HepG2 (cell line): ENCODE results near the gene GSAP. TPM values are rescaled to one million over a fixed set of nuclear protein-coding genes. Genes with fewer than 3 reads are reported as not detected.

Experiments
- ATAC-seq: fragments of 200-7000 bp; cut with Tn5 transposase; 3 replicates; pipeline ENCODE4 v1.9.1; 2020; ENCODE audit warnings: mild to moderate bottlenecking, moderate library complexity
- BruUV-seq: library from RNA; stranded (reverse); fragments of 400-500 nt; replicated peaks from 2 replicates; lab custom pipeline; 2021; lab: Mats Ljungman, UMichigan
- CTCF ChIA-PET: fragments of 300-600 bp; formaldehyde crosslinking; extraction: SDS; loops from one replicate; lab custom pipeline; 2021; ENCODE audit warnings: low total read pairs, inconsistent platforms, low intra/inter-chr PET ratio; lab: Yijun Ruan, JAX
- POLR2A ChIA-PET: fragments of 350-600 bp; sonication (Branson Sonifier 250); formaldehyde crosslinking; loops from one replicate; lab custom pipeline; 2020; ENCODE audit warnings: antibody characterized with exemption, inconsistent platforms; lab: Yijun Ruan, JAX
- DNase-seq: peaks from one replicate; pipeline ENCODE4 v3.0.0-alpha.2; 2015; ENCODE audit warnings: low spot score
- FAIRE-seq: peaks from 3 replicates; lab custom pipeline; 2011; peaks lifted over from hg19 to GRCh38; lab: Jason Lieb, UNC
- H2AFZ ChIP-seq: one replicate; pipeline ENCODE4 v1.6.1; 2011; ENCODE audit warnings: low read length, inconsistent platforms
- H3K27ac ChIP-seq: fragments of 300-600 bp; 3 replicates; pipeline ENCODE4 v1.8.0; 2011; ENCODE audit warnings: mixed run types, mild to moderate bottlenecking, mixed read lengths, low read length, inconsistent platforms; ENCODE audit not compliant: insufficient read depth; ENCODE audit errors: extremely low read length
- H3K27me3 ChIP-seq, 2 experiments: fragments of 200-600 bp in 1 of 2; 2 replicates in 1 of 2; 3 replicates in 1 of 2; pipeline versions ENCODE4 v1.6.0 to v1.8.0; 2011; ENCODE audit warnings: low read length in 2 of 2, mild to moderate bottlenecking in 2 of 2, moderate library complexity in 2 of 2, inconsistent platforms in 1 of 2; ENCODE audit not compliant: insufficient read depth in 2 of 2, control insufficient read depth in 1 of 2
- H3K36me3 ChIP-seq, 2 experiments: fragments of 200-600 bp in 1 of 2; replicated peaks in 1 of 2; 2 replicates in 1 of 2; 3 replicates in 1 of 2; pipeline versions ENCODE4 v1.5.1 to v1.8.0; 2011; ENCODE audit warnings: low read length in 2 of 2, inconsistent platforms in 1 of 2; ENCODE audit not compliant: insufficient read depth in 2 of 2, control insufficient read depth in 1 of 2
- H3K4me1 ChIP-seq: 2 replicates; pipeline ENCODE4 v1.5.1; 2012; ENCODE audit warnings: low read length, inconsistent platforms; ENCODE audit not compliant: insufficient read depth
- H3K4me2 ChIP-seq: 2 replicates; pipeline ENCODE4 v1.6.0; 2011; ENCODE audit warnings: low read depth, low read length, inconsistent platforms
- H3K4me3 ChIP-seq, 3 experiments: fragments of 200-600 bp in 1 of 3; sonication (generic), shearing (Covaris generic) in 1 of 3; replicated peaks in 1 of 3; 2 replicates each; pipeline ENCODE4 v1.5.1; 2011 to 2016; ENCODE audit warnings: low read length in 3 of 3, inconsistent platforms in 2 of 3, low read depth in 2 of 3, mild to moderate bottlenecking in 2 of 3, control low read depth in 1 of 3, mixed read lengths in 1 of 3; ENCODE audit not compliant: insufficient read depth in 1 of 3
- H3K79me2 ChIP-seq: one replicate; pipeline ENCODE4 v1.6.1; 2011; ENCODE audit warnings: low read length, inconsistent platforms; ENCODE audit not compliant: insufficient read depth
- H3K9ac ChIP-seq: 2 replicates; pipeline ENCODE4 v1.6.0; 2011; ENCODE audit warnings: mild to moderate bottlenecking, low read depth, low read length, inconsistent platforms; ENCODE audit not compliant: insufficient read depth
- H3K9me3 ChIP-seq: 2 replicates; pipeline ENCODE4 v1.5.1; 2012; ENCODE audit warnings: mild to moderate bottlenecking, low read length
- H4K20me1 ChIP-seq: 2 replicates; pipeline ENCODE4 v1.6.0; 2011; ENCODE audit warnings: inconsistent platforms, mild to moderate bottlenecking, low read length, moderate library complexity; ENCODE audit not compliant: insufficient read depth
- ATM ChIP-seq: fragments of 450-650 bp; IDR thresholded peaks from 2 replicates; pipeline ENCODE4 v1.7.1; 2017; ENCODE audit warnings: mild to moderate bottlenecking, borderline replicate concordance
- CAMTA2 ChIP-seq: sonication (generic); formaldehyde crosslinking; IDR thresholded peaks from 2 replicates; pipeline ENCODE4 v1.4.0; 2020; ENCODE audit warnings: mild to moderate bottlenecking, missing genetic modification reagents, borderline replicate concordance
- GFI1 ChIP-seq: sonication (generic); formaldehyde crosslinking; IDR thresholded peaks from 2 replicates; pipeline ENCODE4 v1.5.0; 2020; ENCODE audit warnings: missing genetic modification reagents, mild to moderate bottlenecking, borderline replicate concordance
- PTBP1 ChIP-seq: fragments of 200-400 bp; formaldehyde crosslinking; IDR thresholded peaks from 2 replicates; pipeline ENCODE4 v1.6.1; 2018; ENCODE audit warnings: low read length, low read depth; ENCODE audit not compliant: poor library complexity, severe bottlenecking
- SNAPC2 ChIP-seq: sonication (generic); formaldehyde crosslinking; IDR thresholded peaks from 2 replicates; pipeline ENCODE4 v1.8.1; 2022; ENCODE audit warnings: mild to moderate bottlenecking, missing genetic modification reagents
- SP140L ChIP-seq: sonication (generic); formaldehyde crosslinking; IDR thresholded peaks from 2 replicates; pipeline ENCODE4 v1.4.0; 2020; ENCODE audit warnings: missing genetic modification reagents, borderline replicate concordance
- TGIF2 ChIP-seq: IDR thresholded peaks from 2 replicates; pipeline ENCODE4 v1.6.1; 2016; ENCODE audit warnings: control low read depth, missing compliant biosample characterization
- ZNF180 ChIP-seq: sonication (generic); formaldehyde crosslinking; IDR thresholded peaks from 2 replicates; pipeline ENCODE4 v1.4.0; 2020; ENCODE audit warnings: low read depth, missing genetic modification reagents, borderline replicate concordance
- ZNF713 ChIP-seq: sonication (generic); formaldehyde crosslinking; IDR thresholded peaks from 2 replicates; pipeline ENCODE4 v1.4.0; 2020; ENCODE audit warnings: mild to moderate bottlenecking, missing genetic modification reagents
- ZSCAN30 ChIP-seq: sonication (generic); formaldehyde crosslinking; IDR thresholded peaks from 2 replicates; pipeline ENCODE4 v1.5.0; 2020; ENCODE audit warnings: mild to moderate bottlenecking, missing genetic modification reagents
- WGBS: methylation state at CpG from one replicate; pipeline ENCODE4 v1.1.6; 2017; ENCODE audit warnings: low lambda C conversion rate; 5-methylcytosine and 5-hydroxymethylcytosine counted together
- in situ Hi-C: cut with HindIII; loops from 2 replicates; pipeline ENCODE4 v1.10.0; 2017; ENCODE audit warnings: low pct_unique_long_range_greater_than_20kb; ENCODE audit not compliant: extremely low pct_ligation_motif_present
- intact Hi-C: fragments of 100-400 bp; cut with micrococcal nuclease; formaldehyde crosslinking; loops from one replicate; pipeline ENCODE4 v1.10.0; 2022; ENCODE audit not compliant: unreplicated experiment
- polyA plus RNA-seq, 8 experiments: library from polyadenylated mRNA; depleted of rRNA in 3 of 8; stranded (reverse) in 7 of 8; unstranded in 1 of 8; fragments of >200 nt; fragmentation: Illumina TruSeq in 4 of 8; extraction: Trizol in 4 of 8; gene quantifications; 2 replicates each; pipeline versions ENCODE4 v1.2.1 to v1.2.3, GENCODE V29; 2011 to 2016; ENCODE audit warnings: low read depth in 4 of 8, missing spikeins in 1 of 8, mixed read lengths in 1 of 8; ENCODE audit not compliant: insufficient read depth in 1 of 8
- total RNA-seq, 5 experiments: library from RNA; depleted of rRNA; stranded (reverse); fragments of >200 nt; fragmentation: Illumina TruSeq; extraction: Trizol; gene quantifications; 2 replicates each; pipeline ENCODE4 v1.2.3, GENCODE V29; 2016; ENCODE audit warnings: low read depth in 1 of 5
- TF ChIP-seq, protein P1 (sequence below): IDR thresholded peaks from 2 replicates; pipeline ENCODE4 v1.6.1; 2016; ENCODE audit warnings: low read depth, control low read depth

Gene GSAP
- total and polyA plus RNA-seq, 2 of the 13 experiments (the other 11 are each of a cell fraction or from before 2014, with no cell fraction given), result 34.6 to 40.6 TPM

DNA sequence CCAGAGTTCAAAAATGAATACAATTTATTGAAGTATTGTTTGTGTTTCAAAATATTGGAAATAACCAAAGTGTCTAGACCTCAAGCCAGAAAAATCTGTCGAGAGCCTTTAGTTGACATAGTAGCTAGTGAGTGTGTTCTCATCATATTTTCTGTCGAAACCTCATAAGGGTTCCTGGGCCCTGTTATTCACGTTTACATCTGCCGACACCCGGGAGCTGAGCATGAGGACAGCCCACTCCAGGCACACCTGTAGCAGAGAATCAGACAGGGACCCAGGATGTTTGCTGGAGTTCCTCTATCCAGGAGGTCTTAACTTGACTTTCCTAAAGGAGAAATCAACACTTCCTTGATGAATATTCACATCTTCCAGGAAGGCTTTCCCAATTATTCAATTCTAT, 144.4 kb downstream of the GSAP start (continued):
- TF ChIP-seq PTBP1, result no peak

DNA sequence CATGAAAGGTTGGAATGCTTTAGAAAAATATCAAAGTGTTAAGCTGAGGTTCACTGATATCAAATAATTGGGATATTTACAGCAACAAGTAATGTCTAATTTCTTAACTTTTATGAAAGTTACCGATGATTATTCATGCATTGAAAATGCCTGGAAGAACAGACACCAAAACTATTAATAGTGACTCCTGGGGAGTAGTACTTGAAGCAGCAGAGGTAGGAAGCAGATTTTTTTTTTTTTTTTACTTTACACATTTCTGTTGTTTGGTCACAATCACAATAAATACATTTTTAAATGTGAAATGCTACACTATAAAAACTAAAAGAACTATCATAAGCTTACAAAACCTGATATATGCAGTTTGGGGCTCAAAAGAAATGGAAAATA, 146.1 kb downstream of the GSAP start:
- intact Hi-C loops (no loop called here), in situ Hi-C loops (no loop called here)
- TF ChIP-seq SNAPC2, result no peak
- TF ChIP-seq CAMTA2 (CRISPR knock-in tag), result no peak
- TF ChIP-seq ZNF180 (CRISPR knock-in tag), result no peak
- no peak for TF ChIP-seq TGIF2
- TF ChIP-seq, protein P1, sequence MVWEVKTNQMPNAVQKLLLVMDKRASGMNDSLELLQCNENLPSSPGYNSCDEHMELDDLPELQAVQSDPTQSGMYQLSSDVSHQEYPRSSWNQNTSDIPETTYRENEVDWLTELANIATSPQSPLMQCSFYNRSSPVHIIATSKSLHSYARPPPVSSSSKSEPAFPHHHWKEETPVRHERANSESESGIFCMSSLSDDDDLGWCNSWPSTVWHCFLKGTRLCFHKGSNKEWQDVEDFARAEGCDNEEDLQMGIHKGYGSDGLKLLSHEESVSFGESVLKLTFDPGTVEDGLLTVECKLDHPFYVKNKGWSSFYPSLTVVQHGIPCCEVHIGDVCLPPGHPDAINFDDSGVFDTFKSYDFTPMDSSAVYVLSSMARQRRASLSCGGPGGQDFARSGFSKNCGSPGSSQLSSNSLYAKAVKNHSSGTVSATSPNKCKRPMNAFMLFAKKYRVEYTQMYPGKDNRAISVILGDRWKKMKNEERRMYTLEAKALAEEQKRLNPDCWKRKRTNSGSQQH (CRISPR knock-in tag), result no peak
- TF ChIP-seq SP140L, result no peak
- no peak for TF ChIP-seq ZSCAN30
- no peak for TF ChIP-seq ZNF713 (CRISPR knock-in tag)
- TF ChIP-seq GFI1 (CRISPR knock-in tag), result no peak
- no peak for TF ChIP-seq ATM
- TF ChIP-seq, all 625 proteins: peak for 0
- H3K36me3 ChIP-seq, result no peaks in the 10 kb centered on the region
- ChIA-PET CTCF (no interaction called here), POLR2A (no interaction called here)
- H4K20me1 ChIP-seq, result no peaks in the 10 kb centered on the region
- H3K27me3 ChIP-seq, result no peaks in the 10 kb centered on the region
- no peak overlapping the region for H3K4me2 ChIP-seq
- no peak for ATAC-seq
- no peak overlapping the region for H3K4me3 ChIP-seq
- H2AFZ ChIP-seq, result no peak overlapping the region
- H3K79me2 ChIP-seq, result no peaks in the 10 kb centered on the region
- H3K4me1 ChIP-seq, result peaks cover 13% of the 10 kb centered on the region; the same call in 1 of the 2 replicates
- 91% methylated on average over 1 of the region's 1 CpG for WGBS
- H3K9me3 ChIP-seq, result no peaks in the 10 kb centered on the region
- no peak overlapping the region for H3K27ac ChIP-seq
- no TSS peak for BruUV-seq
- FAIRE-seq, result no peak
- no peak overlapping the region for H3K9ac ChIP-seq
- DNase-seq, result no peak
